ENCODE data around the gene COBL.

The COBL gene

DNA sequence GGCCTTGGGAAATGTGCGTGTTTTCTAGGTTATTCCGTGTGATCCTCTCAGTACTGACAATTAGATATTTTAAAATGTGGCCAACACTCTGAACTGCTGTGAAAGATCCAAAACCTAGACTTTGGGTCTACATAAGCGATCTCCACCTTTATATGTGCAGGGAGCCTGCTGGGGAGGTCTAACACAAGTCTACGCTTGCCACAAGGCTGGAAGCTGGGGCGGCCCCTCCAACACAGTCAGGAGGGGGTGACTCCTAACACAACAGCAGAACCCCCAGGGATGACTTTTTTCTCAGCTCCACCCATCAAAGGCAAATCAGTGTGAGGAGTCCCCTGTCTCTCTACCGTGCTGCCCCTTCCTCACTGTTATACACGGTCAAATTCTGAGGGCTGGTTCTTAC is 202.6 kb downstream of the COBL start:
- H3K4me3 ChIP-seq (ENCODE audit: low read depth, low read length) = no peak overlapping the region
- TF ChIP-seq, protein P1, sequence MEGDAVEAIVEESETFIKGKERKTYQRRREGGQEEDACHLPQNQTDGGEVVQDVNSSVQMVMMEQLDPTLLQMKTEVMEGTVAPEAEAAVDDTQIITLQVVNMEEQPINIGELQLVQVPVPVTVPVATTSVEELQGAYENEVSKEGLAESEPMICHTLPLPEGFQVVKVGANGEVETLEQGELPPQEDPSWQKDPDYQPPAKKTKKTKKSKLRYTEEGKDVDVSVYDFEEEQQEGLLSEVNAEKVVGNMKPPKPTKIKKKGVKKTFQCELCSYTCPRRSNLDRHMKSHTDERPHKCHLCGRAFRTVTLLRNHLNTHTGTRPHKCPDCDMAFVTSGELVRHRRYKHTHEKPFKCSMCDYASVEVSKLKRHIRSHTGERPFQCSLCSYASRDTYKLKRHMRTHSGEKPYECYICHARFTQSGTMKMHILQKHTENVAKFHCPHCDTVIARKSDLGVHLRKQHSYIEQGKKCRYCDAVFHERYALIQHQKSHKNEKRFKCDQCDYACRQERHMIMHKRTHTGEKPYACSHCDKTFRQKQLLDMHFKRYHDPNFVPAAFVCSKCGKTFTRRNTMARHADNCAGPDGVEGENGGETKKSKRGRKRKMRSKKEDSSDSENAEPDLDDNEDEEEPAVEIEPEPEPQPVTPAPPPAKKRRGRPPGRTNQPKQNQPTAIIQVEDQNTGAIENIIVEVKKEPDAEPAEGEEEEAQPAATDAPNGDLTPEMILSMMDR (IDR thresholded peaks at IDR 0.05; ENCODE audit: low read depth, low read length) = no peak

DNA sequence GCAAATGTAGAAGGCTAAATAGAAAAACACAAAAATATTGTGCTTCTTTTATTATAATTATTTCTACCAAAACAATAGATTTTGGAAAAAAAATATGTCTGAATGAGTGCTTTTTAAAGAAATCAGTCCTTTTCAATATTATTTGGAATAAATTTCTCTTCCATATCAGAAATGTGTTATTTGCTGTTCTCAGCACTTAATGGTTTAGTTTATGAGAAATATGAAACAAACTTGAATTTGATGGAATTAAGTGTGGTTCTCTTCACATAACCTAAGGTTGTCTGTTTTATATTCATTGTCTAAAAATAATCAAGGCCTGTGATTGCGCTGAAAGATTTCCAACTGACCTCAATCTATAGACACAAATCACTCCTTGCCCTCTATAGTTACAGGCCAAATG is 203.0 kb downstream of the COBL start:
- TF ChIP-seq, protein P1 (IDR thresholded peaks at IDR 0.05; ENCODE audit: low read depth, low read length) = no peak
- no peak overlapping the region for H3K4me3 ChIP-seq (ENCODE audit: low read depth, low read length)

DNA sequence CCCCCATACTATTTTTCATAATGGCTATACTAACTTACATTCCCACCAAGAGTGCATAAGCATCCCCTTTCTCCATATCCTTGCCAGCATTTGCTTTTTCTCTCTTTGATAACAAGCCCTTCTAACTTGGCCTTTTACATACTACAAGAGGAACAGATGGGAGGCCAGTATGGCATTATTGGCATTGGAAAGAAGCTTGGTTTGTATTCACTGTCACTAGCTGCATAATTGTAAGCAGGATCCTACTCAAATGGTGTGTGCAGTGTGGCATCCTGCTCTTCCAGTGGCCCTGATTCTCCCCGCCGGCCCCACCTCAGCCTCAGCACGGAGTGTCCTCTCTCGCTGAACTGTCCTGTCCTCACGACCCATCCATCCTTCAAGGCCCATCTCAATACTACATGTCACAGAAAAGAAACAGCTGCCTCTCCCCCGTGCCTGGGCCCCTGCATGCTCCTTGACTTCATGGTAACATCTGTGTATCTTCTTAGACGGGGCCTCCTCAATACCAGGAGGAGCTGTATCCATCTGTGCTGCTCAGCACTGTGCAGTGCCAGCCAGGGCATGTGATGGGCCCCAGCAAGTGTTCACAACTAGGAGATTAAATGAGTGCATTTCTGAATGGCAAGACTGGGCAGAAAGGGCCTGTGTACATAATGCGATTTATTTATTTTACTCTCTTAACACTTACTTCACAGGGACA is 205.2 kb downstream of the COBL start:
- TF ChIP-seq, protein P1 (IDR thresholded peaks at IDR 0.05; ENCODE audit: low read depth, low read length) = no peak
- no peak overlapping the region for H3K4me3 ChIP-seq (ENCODE audit: low read depth, low read length)

GRCh38 chr7:51108134-51108533 is 208.5 kb downstream of the COBL start:
- TF ChIP-seq, protein P1 (IDR thresholded peaks at IDR 0.05; ENCODE audit: low read depth, low read length) = no peak
- no peak overlapping the region for H3K4me3 ChIP-seq (ENCODE audit: low read depth, low read length)

DNA sequence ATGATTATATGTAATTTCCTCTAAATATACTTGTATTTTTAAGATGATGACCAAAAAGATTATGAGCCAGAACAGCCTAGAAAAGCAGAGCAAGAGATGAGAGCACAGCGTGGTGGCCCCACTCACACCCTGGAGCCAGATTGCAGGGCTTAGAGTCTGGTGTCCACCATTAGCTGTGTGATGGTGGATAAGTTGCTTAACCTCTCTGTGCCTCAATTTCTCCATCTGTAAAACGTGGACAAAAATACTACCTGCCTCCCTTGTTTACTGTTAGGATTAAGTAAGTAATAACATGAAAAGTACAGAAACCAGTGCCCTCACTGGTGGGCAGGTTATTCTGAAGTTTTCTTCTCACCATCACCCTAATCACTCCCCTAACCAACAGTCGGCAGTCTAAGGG is 212.3 kb downstream of the COBL start:
- TF ChIP-seq, protein P1 (IDR thresholded peaks at IDR 0.05; ENCODE audit: low read depth, low read length) = no peak
- no peak overlapping the region for H3K4me3 ChIP-seq (ENCODE audit: low read depth, low read length)

- TF ChIP-seq, protein P1 (IDR thresholded peaks at IDR 0.05; ENCODE audit: low read depth, low read length) = no peak
- H3K4me3 ChIP-seq (ENCODE audit: low read depth, low read length) = no peak overlapping the region
These were observed 212.9 kb downstream of the COBL start for GRCh38 chr7:51103718-51104117.

- TF ChIP-seq, protein P1 (IDR thresholded peaks at IDR 0.05; ENCODE audit: low read depth, low read length) = no peak
- H3K4me3 ChIP-seq (ENCODE audit: low read depth, low read length) = no peak overlapping the region
These were observed 213.8 kb downstream of the COBL start for GRCh38 chr7:51102828-51103227.
